Stimulated activated CD8-positive, alpha-beta memory T cell treated with anti-CD3 and anti-CD28 coated beads, Interleukin-12 subunit alpha, Interleukin-12 subunit beta, amount 100 ng/mL, for 1 hour (primary cell): ENCODE data around the gene ZNF546.

Experiments
- DNase-seq: peaks from one replicate; pipeline ENCODE4 v3.0.0-alpha.2; 2020; ENCODE audit warnings: low read depth

The ZNF546 gene

DNA sequence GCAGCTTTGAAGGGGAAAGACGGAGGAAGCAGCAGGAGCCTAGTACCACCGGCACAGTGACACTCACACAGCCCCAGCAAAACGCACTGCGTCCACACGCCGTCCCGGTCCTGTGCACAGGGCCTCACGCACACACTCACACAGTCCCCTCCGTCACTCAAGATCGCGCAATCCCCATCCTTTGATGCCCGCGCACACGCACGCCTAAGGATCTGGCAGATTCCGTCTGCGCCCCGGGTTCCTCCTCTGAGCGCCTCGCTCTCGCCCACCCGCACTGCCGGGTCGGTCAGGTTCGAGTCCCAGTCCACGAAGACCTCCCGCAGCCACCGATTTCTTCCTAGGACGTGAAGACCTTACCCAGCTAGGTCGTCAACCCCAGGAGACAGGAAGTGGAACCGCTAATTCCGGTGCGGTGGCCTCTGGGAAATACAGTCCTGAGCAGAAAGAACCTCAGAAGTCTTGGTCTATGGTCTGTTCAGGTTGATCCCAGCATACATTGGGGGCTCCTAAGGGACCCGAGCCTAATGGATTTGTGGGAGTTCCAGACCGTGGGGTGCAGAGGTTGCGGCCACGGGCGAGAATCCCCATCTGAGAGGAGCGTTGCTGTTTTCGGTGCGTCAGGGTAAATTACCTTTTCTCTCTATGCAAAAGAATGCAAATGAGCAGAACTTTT, 59.1 kb downstream of the ZNF546 start, which contains the start of gene ZNF780B:
Gene ZNF780B, minus strand, starts transcription at position 400 of the 673 bp plus-strand sequence. CDS start 5,899 bp downstream, outside the sequence.
- peak; percentile 48 for DNase-seq

DNA sequence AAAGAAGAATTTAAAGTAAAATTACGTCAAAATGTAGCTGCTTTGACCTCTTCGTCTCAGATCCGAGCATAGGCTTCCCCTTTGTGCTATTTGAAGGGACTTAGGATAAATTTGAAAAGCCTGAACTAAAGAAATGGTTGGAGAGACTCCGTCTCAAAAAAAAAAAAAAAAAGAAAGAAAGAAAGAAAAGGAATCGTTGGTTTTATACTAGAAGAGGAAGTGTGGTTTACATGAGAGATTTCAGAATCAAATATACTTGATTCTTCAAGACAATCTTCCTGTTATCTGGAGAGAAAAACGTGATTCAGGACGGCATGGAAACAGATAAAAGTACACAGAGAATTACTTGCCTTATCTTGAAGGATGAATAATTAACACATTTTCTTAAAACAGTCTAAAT, 59.6 kb downstream of the ZNF546 start:
- DNase-seq: no peak

GRCh38 chr19:40057166-40057565, 60.3 kb downstream of the ZNF546 start:
- no peak for DNase-seq

- DNase-seq: no peak
These were observed 62.8 kb downstream of the ZNF546 start for GRCh38 chr19:40059624-40060023.

DNA sequence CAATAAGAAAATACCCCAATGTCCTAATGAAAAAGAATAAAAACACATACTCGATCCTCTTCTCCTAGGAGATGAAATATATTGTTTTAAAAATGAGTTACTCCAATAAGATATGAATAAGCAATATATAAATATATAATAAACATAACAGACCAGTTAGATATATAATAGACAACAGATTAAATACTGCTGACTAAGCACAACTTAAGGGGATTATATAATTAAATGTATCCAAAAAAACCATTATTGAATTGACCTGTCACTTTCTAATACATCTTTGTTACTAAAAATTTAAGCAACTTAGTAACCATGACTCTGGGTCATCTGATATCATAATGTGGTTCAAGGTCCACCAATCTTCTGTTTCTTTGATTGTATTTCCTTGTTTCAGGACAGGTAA, 73.2 kb downstream of the ZNF546 start:
- DNase-seq: no peak
